H9 (cell line): ENCODE measurements around the gene C3orf52. TPM values are rescaled to one million over a fixed set of nuclear protein-coding genes. Genes with fewer than 3 reads are reported as not detected.

Experiments used
- DNase-seq: peaks from one replicate; pipeline ENCODE4 v3.0.0-alpha.2; 2017
- H2AFZ ChIP-seq: one replicate; pipeline ENCODE4 v1.6.1; 2013; ENCODE audit warnings: mild to moderate bottlenecking, low read length, control low read depth, moderate library complexity
- H2AK5ac ChIP-seq: 2 replicates; pipeline ENCODE4 v1.6.1; 2013; ENCODE audit warnings: low read length, control low read depth, mixed read lengths; ENCODE audit not compliant: insufficient read length
- H2BK120ac ChIP-seq: one replicate; pipeline ENCODE4 v1.6.1; 2013; ENCODE audit warnings: low read depth, mild to moderate bottlenecking, low read length, control low read depth, inconsistent platforms; ENCODE audit not compliant: poor library complexity, severe bottlenecking
- H2BK12ac ChIP-seq: 2 replicates; pipeline ENCODE4 v1.6.1; 2013; ENCODE audit warnings: low read length, control low read depth, mixed read lengths, low read depth; ENCODE audit not compliant: insufficient read length
- H2BK15ac ChIP-seq: 2 replicates; pipeline ENCODE4 v1.6.1; 2013; ENCODE audit warnings: low read depth, low read length, control low read depth
- H2BK20ac ChIP-seq: one replicate; pipeline ENCODE4 v1.6.1; 2013; ENCODE audit warnings: low read depth, mild to moderate bottlenecking, low read length, control low read depth, inconsistent platforms; ENCODE audit not compliant: poor library complexity, severe bottlenecking
- H2BK5ac ChIP-seq: 2 replicates; pipeline ENCODE4 v1.6.1; 2013; ENCODE audit warnings: low read length, control low read depth, mixed read lengths; ENCODE audit not compliant: insufficient read length
- H3K14ac ChIP-seq: 2 replicates; pipeline ENCODE4 v1.6.1; 2013; ENCODE audit warnings: low read length, control low read depth; ENCODE audit not compliant: insufficient read depth
- H3K18ac ChIP-seq: 2 replicates; pipeline ENCODE4 v1.6.1; 2013; ENCODE audit warnings: low read depth, mild to moderate bottlenecking, mixed read lengths, low read length, control low read depth; ENCODE audit not compliant: insufficient read length
- H3K23ac ChIP-seq: 2 replicates; pipeline ENCODE4 v1.6.1; 2013; ENCODE audit warnings: low read length, control low read depth, mixed read lengths, low read depth; ENCODE audit not compliant: insufficient read length
- H3K23me2 ChIP-seq: 2 replicates; pipeline ENCODE4 v1.6.1; 2013; ENCODE audit warnings: low read depth, mild to moderate bottlenecking, mixed read lengths, low read length, control low read depth; ENCODE audit not compliant: insufficient read length, poor library complexity, severe bottlenecking
- H3K27ac ChIP-seq: 2 replicates; pipeline ENCODE4 v1.5.1; 2013; ENCODE audit warnings: low read length, control low read depth, mixed read lengths, low read depth; ENCODE audit not compliant: insufficient read length
- H3K27me3 ChIP-seq: 2 replicates; pipeline ENCODE4 v1.6.1; 2013; ENCODE audit warnings: low read length, control low read depth, inconsistent platforms; ENCODE audit not compliant: insufficient read depth
- H3K4ac ChIP-seq: 2 replicates; pipeline ENCODE4 v1.6.1; 2013; ENCODE audit warnings: low read depth, mild to moderate bottlenecking, control low read depth, inconsistent platforms, low read length, moderate library complexity
- H3K4me1 ChIP-seq: 2 replicates; pipeline ENCODE4 v1.6.1; 2013; ENCODE audit warnings: low read length, control low read depth, inconsistent platforms; ENCODE audit not compliant: insufficient read depth
- H3K4me2 ChIP-seq: 2 replicates; pipeline ENCODE4 v1.6.1; 2013; ENCODE audit warnings: low read length, control low read depth, mixed read lengths; ENCODE audit not compliant: insufficient read length, insufficient read depth
- H3K56ac ChIP-seq: 2 replicates; pipeline ENCODE4 v1.6.1; 2013; ENCODE audit warnings: low read depth, mild to moderate bottlenecking, mixed read lengths, low read length, control low read depth; ENCODE audit not compliant: insufficient read length
- H3K79me1 ChIP-seq: 2 replicates; pipeline ENCODE4 v1.6.1; 2013; ENCODE audit warnings: low read depth, mild to moderate bottlenecking, moderate library complexity, low read length, control low read depth, inconsistent platforms; ENCODE audit not compliant: insufficient read depth, poor library complexity, severe bottlenecking
- H3K79me2 ChIP-seq: 2 replicates; pipeline ENCODE4 v1.6.1; 2013; ENCODE audit warnings: low read length, control low read depth, inconsistent platforms; ENCODE audit not compliant: insufficient read depth
- H3K9ac ChIP-seq: 2 replicates; pipeline ENCODE4 v1.6.1; 2013; ENCODE audit warnings: low read length, control low read depth, mixed read lengths; ENCODE audit not compliant: insufficient read length; ENCODE audit errors: extremely low read depth
- H3K9me3 ChIP-seq: one replicate; pipeline ENCODE4 v1.6.1; 2013; ENCODE audit warnings: low read depth, low read length, inconsistent platforms; ENCODE audit not compliant: control insufficient read depth
- H3T11ph ChIP-seq: one replicate; pipeline ENCODE4 v1.6.1; 2013; ENCODE audit warnings: mild to moderate bottlenecking, low read length, control low read depth, inconsistent platforms
- H4K20me1 ChIP-seq: one replicate; pipeline ENCODE4 v1.6.1; 2013; ENCODE audit not compliant: control insufficient read depth, insufficient read length, insufficient read depth
- H4K5ac ChIP-seq: 2 replicates; pipeline ENCODE4 v1.6.1; 2013; ENCODE audit warnings: low read depth, mild to moderate bottlenecking, mixed read lengths, low read length, control low read depth; ENCODE audit not compliant: insufficient read length
- H4K8ac ChIP-seq: replicated peaks from 2 replicates; pipeline ENCODE4 v1.6.1; 2013; ENCODE audit warnings: low read length, control low read depth, mixed read lengths, low read depth; ENCODE audit not compliant: insufficient read length
- H4K91ac ChIP-seq: 2 replicates; pipeline ENCODE4 v1.6.1; 2013; ENCODE audit warnings: low read depth, mild to moderate bottlenecking, moderate library complexity, mixed read lengths, low read length, control low read depth; ENCODE audit not compliant: insufficient read length
- H3K27ac Mint-ChIP-seq, 3 experiments: 2 replicates in 2 of 3; 3 replicates in 1 of 3; pipeline ENCODE4 v1.8.0; 2020 to 2021; ENCODE audit warnings: mixed read lengths in 3 of 3, mild to moderate bottlenecking in 1 of 3, moderate library complexity in 1 of 3
- H3K27me3 Mint-ChIP-seq: 2 replicates; pipeline ENCODE4 v1.8.0; 2021; ENCODE audit warnings: low read depth, mild to moderate bottlenecking, moderate library complexity, mixed read lengths
- H3K36me3 Mint-ChIP-seq, 3 experiments: 2 replicates in 2 of 3; 3 replicates in 1 of 3; pipeline ENCODE4 v1.8.0; 2020 to 2021; ENCODE audit warnings: low read depth in 3 of 3, mixed read lengths in 3 of 3; ENCODE audit not compliant: insufficient read depth in 1 of 3
- H3K4me1 Mint-ChIP-seq, 2 experiments: 2 replicates each; pipeline ENCODE4 v1.8.0; 2020; ENCODE audit warnings: mixed read lengths in 2 of 2
- H3K4me3 Mint-ChIP-seq, 2 experiments: 2 replicates in 1 of 2; 3 replicates in 1 of 2; pipeline ENCODE4 v1.8.0; 2020 to 2021; ENCODE audit warnings: mild to moderate bottlenecking in 2 of 2, mixed read lengths in 2 of 2, moderate library complexity in 1 of 2
- H3K9me3 Mint-ChIP-seq, 2 experiments: 2 replicates in 1 of 2; 3 replicates in 1 of 2; pipeline ENCODE4 v1.8.0; 2020; ENCODE audit warnings: mild to moderate bottlenecking in 2 of 2, mixed read lengths in 2 of 2, moderate library complexity in 1 of 2
- CTCF ChIP-seq: fragments of 200-600 bp; sonication (generic); conservative IDR thresholded peaks from 3 replicates; pipeline ENCODE4 v1.8.0; 2021; ENCODE audit warnings: antibody characterized with exemption, mild to moderate bottlenecking
- WGBS: extraction: QIAGEN DNeasy Blood & Tissue Kit; methylation state at CpG from one replicate; pipeline ENCODE4 v1.1.7; 2013; ENCODE audit warnings: missing lambda C conversion rate, low lambda C conversion rate, mixed read lengths; ENCODE audit not compliant: insufficient read length; ENCODE audit errors: extremely low coverage; 5-methylcytosine and 5-hydroxymethylcytosine counted together
- total RNA-seq: library from RNA; stranded (reverse); gene quantifications from 2 replicates; pipeline ENCODE4 v1.2.1, GENCODE V29; 2021

The C3orf52 gene
- total RNA-seq, 1 experiment from 2014 or later, result 11.2 TPM

- no peak overlapping the region for H2AK5ac ChIP-seq
- H2BK5ac ChIP-seq, result no peak overlapping the region
- no peak overlapping the region for H2BK120ac ChIP-seq
- H3K4me2 ChIP-seq, result no peak overlapping the region
- H2BK20ac ChIP-seq, result no peak overlapping the region
- no peak overlapping the region for H3K23ac ChIP-seq
- H3K36me3 Mint-ChIP-seq, result peaks cover 0 to 5% (median 4%) of the 10 kb centered on the region in 3 experiments; a peak in 4 of 7 replicates
- H3K18ac ChIP-seq, result no peak overlapping the region
- H3K14ac ChIP-seq, result no peak overlapping the region
- peak overlapping the region in 1 of 3 experiments; percentile 33; a peak in 1 of 7 replicates for H3K27ac Mint-ChIP-seq
- H4K91ac ChIP-seq, result no peak overlapping the region
- no peak overlapping the region for H4K8ac ChIP-seq
- H3K79me2 ChIP-seq, result no peaks in the 10 kb centered on the region
- no peaks in the 10 kb centered on the region for H3K27me3 Mint-ChIP-seq
- no peak for DNase-seq
- H3K9ac ChIP-seq, result no peak overlapping the region
- no peak overlapping the region for H2BK12ac ChIP-seq
- no peak for TF ChIP-seq CTCF
- H3K4me3 Mint-ChIP-seq, result no peak overlapping the region
- H4K5ac ChIP-seq, result no peak overlapping the region
- no peaks in the 10 kb centered on the region for H3K9me3 ChIP-seq
- H3K23me2 ChIP-seq, result no peaks in the 10 kb centered on the region
- no peak overlapping the region for H3K4ac ChIP-seq
- no peak overlapping the region for H3T11ph ChIP-seq
- no peak overlapping the region for H2BK15ac ChIP-seq
- no CpG with 5 or more reads among the region's 1 CpG for WGBS
- H4K20me1 ChIP-seq, result no peaks in the 10 kb centered on the region
- H3K9me3 Mint-ChIP-seq, result peaks cover 4 to 10% of the 10 kb centered on the region in 2 experiments; a peak in 4 of 5 replicates
- peaks cover 7 to 15% of the 10 kb centered on the region in 2 experiments for H3K4me1 Mint-ChIP-seq
- no peaks in the 10 kb centered on the region for H3K4me1 ChIP-seq
- H3K79me1 ChIP-seq, result no peaks in the 10 kb centered on the region
- H2AFZ ChIP-seq, result no peak overlapping the region
- H3K27me3 ChIP-seq, result no peaks in the 10 kb centered on the region
- H3K27ac ChIP-seq, result no peak overlapping the region
- H3K56ac ChIP-seq, result no peak overlapping the region
Measured at GRCh38 chr3:112059497-112059896, 26.7 kb upstream of the C3orf52 start.
